Measurements from ENCODE around the gene MRPL54.
"Not testable (repeated sequence)": the region's sequence is repeated elsewhere in the genome, so short reads cannot be mapped to it uniquely, and the experiment has no call there.

DNA sequence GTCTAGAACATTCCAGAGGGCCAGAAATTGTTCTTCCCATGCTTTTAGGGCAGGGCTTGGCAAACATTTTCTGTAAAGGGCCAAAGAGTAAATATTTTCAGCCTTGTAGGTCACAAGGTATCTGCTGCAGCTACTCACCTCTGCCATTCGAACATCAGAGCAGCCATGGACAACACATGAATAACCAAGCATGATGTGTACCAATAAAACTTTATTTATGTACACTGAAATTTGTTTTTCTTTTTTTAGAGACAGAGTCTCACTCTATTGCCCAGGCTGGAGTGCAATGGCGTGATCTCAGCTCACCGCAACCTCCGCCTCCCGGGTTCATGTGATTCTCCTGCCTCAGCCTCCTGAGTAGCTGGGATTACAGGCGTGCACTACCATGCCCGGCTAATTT lies 4.8 kb upstream of the MRPL54 start:
- TF ChIP-seq, protein P1, sequence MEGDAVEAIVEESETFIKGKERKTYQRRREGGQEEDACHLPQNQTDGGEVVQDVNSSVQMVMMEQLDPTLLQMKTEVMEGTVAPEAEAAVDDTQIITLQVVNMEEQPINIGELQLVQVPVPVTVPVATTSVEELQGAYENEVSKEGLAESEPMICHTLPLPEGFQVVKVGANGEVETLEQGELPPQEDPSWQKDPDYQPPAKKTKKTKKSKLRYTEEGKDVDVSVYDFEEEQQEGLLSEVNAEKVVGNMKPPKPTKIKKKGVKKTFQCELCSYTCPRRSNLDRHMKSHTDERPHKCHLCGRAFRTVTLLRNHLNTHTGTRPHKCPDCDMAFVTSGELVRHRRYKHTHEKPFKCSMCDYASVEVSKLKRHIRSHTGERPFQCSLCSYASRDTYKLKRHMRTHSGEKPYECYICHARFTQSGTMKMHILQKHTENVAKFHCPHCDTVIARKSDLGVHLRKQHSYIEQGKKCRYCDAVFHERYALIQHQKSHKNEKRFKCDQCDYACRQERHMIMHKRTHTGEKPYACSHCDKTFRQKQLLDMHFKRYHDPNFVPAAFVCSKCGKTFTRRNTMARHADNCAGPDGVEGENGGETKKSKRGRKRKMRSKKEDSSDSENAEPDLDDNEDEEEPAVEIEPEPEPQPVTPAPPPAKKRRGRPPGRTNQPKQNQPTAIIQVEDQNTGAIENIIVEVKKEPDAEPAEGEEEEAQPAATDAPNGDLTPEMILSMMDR (IDR thresholded peaks at IDR 0.05; ENCODE audit: insufficient read depth, low read length): not testable (repeated sequence)
- TF ChIP-seq, protein P2, sequence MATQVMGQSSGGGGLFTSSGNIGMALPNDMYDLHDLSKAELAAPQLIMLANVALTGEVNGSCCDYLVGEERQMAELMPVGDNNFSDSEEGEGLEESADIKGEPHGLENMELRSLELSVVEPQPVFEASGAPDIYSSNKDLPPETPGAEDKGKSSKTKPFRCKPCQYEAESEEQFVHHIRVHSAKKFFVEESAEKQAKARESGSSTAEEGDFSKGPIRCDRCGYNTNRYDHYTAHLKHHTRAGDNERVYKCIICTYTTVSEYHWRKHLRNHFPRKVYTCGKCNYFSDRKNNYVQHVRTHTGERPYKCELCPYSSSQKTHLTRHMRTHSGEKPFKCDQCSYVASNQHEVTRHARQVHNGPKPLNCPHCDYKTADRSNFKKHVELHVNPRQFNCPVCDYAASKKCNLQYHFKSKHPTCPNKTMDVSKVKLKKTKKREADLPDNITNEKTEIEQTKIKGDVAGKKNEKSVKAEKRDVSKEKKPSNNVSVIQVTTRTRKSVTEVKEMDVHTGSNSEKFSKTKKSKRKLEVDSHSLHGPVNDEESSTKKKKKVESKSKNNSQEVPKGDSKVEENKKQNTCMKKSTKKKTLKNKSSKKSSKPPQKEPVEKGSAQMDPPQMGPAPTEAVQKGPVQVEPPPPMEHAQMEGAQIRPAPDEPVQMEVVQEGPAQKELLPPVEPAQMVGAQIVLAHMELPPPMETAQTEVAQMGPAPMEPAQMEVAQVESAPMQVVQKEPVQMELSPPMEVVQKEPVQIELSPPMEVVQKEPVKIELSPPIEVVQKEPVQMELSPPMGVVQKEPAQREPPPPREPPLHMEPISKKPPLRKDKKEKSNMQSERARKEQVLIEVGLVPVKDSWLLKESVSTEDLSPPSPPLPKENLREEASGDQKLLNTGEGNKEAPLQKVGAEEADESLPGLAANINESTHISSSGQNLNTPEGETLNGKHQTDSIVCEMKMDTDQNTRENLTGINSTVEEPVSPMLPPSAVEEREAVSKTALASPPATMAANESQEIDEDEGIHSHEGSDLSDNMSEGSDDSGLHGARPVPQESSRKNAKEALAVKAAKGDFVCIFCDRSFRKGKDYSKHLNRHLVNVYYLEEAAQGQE (IDR thresholded peaks at IDR 0.05; ENCODE audit: insufficient replicate concordance, low read depth): not testable (repeated sequence)
- TF ChIP-seq GABPA (IDR thresholded peaks at IDR 0.05; ENCODE audit: low read depth): not testable (repeated sequence)

Measured in HL-60 (cell line).